Ovary (tissue), 3 donors: ENCODE measurements around the gene ACSM5.

Source experiments
- EP300 ChIP-seq: sonication (generic); formaldehyde crosslinking; IDR thresholded peaks from one replicate; pipeline ENCODE4 v1.6.1; 2017; ENCODE audit warnings: antibody characterized with exemption
- TF ChIP-seq, protein P1 (sequence below), 3 donors: fragments of 450-650 bp in 2 of 3; fragments of 200-600 bp in 1 of 3; IDR thresholded peaks; one replicate each; pipeline versions ENCODE4 v1.5.1 to v1.8.0; 2016 to 2022; ENCODE audit warnings: antibody characterized with exemption in 3 of 3, mild to moderate bottlenecking in 1 of 3
- donor health status: DM: no; HTN: no; CAD: no.

DNA sequence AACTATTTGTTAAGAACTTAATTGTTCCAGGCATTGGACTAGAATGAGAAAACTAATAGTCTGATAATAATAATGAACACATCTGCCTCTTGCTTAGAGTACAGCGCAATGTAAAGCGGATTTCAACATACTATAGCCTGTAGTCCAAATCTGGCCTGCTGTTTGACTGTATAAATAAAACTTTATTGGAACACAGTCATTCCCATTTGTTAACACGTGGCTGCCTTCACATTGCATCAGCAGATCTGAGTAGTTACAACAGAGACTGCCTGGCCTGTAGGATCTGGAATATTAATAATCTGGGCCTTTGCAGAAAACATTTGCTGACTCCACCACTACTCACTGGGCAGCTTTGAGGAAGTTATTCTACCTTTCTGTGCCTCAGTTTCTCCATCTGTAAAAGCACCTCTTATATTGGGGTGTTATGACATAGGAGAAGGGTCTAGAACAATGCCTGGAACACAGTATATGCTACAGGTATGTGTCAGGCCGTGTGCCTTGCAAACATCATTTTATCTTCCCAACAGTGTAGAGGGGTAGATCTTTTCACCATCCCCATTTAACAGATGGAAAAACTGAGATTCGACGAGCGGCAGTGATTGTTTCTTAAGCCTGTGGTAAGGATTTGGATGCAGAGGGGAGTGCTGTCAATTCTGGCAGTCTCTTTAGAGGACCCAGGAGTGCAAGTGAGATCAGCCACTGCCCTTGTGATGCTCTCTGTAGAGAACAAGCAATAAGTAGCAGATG is 27.0 kb upstream of the ACSM5 start:
- TF ChIP-seq, protein P1, sequence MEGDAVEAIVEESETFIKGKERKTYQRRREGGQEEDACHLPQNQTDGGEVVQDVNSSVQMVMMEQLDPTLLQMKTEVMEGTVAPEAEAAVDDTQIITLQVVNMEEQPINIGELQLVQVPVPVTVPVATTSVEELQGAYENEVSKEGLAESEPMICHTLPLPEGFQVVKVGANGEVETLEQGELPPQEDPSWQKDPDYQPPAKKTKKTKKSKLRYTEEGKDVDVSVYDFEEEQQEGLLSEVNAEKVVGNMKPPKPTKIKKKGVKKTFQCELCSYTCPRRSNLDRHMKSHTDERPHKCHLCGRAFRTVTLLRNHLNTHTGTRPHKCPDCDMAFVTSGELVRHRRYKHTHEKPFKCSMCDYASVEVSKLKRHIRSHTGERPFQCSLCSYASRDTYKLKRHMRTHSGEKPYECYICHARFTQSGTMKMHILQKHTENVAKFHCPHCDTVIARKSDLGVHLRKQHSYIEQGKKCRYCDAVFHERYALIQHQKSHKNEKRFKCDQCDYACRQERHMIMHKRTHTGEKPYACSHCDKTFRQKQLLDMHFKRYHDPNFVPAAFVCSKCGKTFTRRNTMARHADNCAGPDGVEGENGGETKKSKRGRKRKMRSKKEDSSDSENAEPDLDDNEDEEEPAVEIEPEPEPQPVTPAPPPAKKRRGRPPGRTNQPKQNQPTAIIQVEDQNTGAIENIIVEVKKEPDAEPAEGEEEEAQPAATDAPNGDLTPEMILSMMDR (IDR thresholded peaks at IDR 0.05) = no peak
- no peak for TF ChIP-seq EP300
